GM19438 (cell line): ENCODE data around the gene CD47.

ENCODE experiments used
- ATAC-seq: cut with Tn5 transposase; IDR thresholded peaks from one replicate; pipeline ENCODE4 v1.9.1; 2021; ENCODE audit warnings: low read depth; ENCODE audit not compliant: unreplicated experiment

The CD47 gene

DNA sequence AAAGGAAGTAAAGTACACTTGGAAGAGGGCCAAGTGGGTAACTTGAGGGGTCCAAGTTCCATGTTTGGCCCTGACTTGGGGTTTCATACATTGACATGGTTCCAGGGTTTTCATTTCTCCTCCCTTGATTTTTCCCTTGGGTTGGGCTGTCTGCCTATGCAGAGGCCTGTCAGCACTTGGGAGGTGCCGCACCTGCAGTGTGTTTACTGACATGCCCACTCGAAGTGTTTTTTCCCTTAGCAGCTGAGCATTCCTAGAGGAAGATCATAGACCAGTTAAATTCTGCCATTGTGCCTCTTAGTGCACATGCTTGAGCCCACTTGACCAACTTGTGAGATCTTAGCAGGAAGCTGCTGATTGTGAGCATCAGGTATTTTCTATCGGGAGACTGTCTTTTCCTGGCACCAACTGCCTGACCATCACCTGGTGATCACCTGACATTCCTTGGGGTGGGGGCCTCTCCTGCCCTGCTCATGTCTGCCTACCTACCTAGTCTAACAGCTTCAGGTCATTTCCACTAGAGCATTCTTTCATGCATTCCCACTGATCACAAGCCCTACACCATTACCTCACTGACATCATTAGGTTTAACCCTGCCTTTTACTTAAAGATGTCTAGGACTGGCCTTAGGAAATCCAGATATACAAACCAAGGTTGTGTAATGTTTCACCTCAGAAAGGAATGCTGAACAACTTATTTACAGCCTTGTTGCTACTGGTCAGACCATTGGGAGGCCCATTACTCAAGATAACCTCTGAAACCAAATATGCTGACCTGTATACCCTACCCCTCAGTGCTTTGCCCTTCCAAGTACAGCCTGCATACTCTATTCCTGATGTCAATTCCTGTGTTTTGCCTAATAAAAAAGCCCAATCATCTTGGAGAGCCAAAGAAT lies 68.3 kb downstream of the CD47 start:
- no peak for ATAC-seq

DNA sequence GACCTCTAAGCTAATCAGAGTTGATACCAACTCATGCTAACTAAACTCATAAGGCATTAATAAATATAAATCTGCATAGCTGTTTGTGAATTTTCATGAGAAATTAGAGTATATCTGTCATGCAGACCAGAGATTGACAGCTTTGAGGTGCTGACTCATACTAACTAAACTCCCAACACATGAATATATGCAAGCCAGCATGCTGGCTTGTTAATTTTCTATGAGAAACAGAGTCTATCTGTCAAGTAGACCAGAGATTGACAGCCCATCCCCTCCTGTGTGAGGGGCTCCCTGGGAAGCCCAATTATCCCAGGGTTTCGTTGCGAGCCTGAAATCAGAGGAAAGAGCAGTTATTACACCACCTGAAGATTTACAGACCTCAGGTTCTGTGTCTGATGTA lies 69.3 kb downstream of the CD47 start:
- ATAC-seq, result no peak

DNA sequence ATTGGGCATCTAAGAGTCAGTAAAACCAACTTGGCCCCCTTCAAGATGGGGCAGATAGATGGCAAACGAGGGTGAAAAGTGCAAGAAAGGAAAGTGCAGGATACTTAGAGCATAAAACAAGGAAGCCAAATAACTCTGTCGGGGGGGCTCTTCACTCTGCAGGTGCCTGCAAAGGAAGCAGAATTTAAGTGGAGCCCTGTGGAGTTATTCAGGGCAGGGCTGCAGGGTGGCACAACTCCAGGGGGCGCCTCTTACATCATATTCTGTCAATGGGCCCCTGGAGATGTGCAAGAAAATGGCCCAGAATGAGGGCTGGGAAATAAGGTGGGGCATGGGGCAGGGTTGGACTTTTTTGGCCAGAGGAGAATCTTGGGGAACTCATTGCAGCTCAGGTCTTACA lies 69.7 kb downstream of the CD47 start:
- ATAC-seq, result no peak

DNA sequence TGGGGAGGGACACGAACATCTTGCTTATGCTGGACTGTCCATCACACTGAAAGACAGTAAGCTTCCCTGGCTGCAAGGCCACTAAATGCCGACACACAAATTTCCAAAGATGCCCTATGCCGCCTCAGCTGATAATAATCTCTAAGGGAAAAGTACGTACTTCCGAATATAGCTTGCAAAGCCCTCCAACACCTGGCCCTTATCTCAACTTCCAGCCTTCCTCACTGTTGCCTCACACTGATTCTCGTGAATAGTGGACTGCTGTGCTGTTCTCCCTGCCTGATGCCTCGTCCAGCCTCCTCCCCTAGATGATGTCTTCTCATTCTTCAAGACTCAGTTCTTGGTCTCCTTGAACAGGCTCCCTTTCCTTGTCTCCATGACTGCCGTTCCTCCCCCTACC lies 72.3 kb downstream of the CD47 start:
- no peak for ATAC-seq

DNA sequence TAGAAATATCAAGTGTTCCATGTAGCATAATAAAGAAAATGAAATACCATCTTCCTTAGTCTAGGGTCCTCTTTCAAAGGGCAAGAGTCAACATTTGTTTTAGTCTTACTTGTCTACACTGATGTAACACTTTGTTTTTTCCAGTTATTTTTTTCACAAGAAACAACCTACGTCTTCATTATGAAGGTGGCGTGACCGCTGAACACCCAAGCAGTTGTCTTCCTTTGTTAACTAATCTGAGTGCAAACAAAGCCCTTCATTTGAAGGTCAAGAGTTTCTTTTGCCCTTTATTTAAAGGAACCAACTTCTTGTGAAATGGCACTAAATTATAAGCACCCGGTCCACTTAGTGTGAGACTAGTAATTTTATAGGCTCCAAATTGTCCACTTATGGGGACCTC lies 73.2 kb downstream of the CD47 start:
- ATAC-seq, result no peak

DNA sequence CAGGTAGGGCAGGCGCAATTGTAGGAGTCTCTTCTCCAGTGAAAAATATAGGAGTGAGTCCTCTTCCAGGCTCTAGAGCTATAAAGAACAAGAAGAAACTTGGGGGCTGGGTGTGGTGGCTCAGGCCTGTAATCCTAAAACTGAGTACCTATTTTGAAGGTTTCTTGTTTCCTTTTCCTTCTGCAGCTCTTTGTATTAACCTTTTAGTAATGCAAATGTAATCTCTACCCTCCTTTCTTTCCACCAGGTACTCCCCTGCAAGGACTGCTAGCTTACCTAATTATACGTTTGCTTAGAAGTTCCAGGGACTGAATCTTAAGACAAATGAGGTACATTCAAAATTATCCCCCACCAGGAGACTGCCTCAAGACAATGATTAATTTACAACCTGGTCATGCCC lies 75.9 kb downstream of the CD47 start:
- ATAC-seq, result no peak

DNA sequence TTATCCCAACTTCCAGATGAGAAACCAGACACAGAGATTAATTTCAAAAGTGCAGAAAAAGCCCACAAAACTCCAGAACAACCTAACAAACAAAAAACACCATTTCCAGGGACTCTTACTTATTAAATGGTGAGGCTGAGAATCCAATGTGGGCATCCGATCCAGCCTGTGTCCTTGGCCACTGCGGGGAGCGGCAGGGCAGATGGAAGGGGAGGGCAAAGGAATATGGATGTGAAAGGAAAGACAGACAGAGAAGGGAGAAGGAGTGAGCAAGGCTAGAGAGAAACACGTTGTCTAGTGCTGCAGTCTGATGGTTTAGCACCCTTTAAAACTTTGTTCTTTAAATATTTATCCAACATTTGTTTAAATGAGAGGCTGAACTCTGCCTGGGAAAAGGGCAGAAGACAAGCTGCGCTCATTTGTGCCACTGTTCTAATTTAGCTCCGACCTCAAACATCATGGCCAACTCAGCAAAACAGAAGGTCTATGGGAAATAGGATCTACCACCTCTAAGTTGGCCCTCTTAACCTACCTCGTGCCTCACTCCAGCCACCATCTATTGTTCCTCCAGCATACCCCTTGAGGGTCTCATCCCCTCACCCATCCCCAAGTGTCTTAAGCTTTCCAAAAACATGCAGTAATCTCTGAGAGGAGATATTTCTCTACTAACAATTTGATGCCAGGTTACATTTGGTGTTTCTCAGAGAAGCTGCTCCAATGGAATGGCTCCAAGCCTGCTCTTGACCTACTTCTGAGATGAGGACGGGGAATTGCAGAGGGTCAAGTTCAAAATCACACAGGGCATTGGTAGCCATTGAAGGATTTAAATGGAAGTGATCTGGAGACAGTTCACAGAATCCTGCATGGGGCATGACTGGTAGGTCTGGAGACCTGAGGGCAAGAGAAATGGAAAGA lies 77.4 kb downstream of the CD47 start:
- ATAC-seq, result no peak

DNA sequence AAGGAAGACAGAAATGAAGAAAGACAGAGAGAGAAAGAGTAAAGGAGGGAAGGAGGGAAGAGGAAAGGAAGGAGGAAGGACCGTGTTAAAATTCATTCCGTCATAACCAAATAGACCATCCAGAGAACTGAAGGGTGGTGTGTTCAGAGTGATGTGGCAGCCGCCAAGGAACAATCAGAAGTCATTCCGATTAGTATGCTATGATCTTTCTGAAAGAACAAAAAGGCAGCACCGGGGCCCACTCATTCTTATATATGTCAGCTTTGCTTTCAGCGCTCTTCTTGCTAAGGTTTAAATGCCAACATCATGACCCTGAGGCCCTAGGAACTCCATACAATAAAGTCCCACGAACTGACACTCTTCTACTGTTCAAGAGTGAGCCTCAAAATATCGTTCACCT lies 78.5 kb downstream of the CD47 start:
- ATAC-seq, result no peak

DNA sequence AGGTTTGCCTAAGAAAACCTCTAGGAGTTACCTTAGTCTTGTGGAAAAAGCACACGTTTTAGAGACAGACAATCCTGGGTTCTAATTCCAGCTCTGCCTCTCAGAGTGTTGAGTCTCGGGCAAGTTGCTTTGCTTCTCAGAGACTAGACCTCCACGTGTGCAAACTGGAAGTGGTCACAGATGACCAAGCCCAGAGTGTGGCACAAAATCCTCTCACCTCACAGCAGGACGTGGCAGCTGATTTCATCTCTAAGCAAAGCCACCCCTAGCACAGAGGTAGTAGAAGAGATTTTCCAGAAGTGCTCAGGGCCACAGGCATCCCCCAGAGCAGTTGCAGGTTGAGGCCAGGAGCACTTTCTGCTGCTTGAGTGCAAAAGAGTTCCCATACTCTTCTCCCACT lies 79.2 kb downstream of the CD47 start:
- no peak for ATAC-seq

DNA sequence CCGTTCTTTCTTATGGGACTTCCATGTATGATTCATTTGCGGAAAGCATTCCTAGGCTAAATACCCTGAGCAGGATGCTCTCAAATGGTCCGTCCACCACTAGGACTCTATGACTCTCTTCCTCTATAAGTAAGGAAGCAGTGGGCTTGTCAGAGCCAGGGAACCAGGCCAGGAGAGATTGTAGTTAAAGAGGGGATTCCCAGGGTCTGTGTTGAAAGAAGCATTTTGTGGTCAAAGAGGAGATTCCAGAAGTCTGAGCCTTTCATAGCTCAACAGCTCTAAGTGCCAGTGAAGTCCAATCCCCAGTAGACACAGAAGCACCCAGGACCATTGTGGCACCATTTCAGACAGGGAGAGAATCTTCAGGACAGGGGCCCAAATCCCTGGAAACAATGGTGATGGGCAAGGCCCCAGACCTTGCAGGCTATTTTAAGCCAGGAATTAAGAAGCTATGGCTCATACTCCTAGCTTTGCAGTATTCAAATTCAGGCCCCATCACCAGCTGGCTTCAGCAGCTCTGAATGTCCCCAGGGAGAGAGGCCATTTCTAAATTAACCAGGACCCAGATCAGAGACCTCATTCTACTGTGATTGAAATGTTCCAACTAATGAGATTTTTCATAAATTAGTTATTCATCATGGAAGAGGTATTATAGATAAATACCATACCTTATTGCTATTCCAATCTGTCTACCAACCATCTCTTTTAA lies 81.7 kb downstream of the CD47 start:
- ATAC-seq, result no peak

DNA sequence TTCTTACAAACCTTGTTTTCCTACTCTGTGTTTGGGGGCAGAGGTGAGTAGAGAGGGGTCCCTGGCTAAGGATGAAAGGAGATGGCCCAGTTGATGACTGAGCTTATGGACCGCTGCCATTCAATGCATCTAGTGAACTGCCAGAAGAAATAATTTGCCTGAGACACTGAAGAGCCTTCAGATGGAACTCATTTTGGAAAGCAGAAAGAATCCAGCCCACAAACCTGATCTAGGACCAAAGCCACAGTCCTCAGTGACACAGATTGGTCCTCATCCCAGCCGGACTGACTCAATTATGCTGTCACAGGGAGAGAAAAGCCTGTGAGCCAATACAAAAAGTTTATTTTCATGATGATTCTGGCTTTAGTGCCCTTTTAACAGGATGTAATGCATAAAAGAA lies 82.7 kb downstream of the CD47 start:
- no peak for ATAC-seq

DNA sequence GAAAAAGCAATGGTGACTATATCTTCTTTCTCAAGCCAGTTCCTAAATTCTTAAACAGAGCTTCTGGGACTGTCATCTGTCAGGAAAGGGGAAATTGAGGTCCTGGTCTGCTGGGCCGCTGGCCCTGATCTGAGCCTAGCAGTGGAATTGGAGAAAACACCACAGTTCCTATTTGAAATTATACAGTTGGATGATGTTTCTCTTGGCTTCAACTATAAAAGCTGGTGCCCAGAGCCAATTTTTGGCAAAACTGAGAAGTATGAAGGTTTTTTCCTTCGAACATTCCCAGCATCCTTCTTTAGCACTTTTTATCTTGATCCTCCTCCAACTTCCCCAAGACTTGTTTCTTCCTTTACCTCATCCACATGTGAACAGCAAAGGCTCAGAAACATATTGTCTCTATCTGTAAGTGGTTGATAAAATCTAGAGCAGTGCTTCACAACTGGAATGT lies 83.9 kb downstream of the CD47 start:
- ATAC-seq, result no peak

DNA sequence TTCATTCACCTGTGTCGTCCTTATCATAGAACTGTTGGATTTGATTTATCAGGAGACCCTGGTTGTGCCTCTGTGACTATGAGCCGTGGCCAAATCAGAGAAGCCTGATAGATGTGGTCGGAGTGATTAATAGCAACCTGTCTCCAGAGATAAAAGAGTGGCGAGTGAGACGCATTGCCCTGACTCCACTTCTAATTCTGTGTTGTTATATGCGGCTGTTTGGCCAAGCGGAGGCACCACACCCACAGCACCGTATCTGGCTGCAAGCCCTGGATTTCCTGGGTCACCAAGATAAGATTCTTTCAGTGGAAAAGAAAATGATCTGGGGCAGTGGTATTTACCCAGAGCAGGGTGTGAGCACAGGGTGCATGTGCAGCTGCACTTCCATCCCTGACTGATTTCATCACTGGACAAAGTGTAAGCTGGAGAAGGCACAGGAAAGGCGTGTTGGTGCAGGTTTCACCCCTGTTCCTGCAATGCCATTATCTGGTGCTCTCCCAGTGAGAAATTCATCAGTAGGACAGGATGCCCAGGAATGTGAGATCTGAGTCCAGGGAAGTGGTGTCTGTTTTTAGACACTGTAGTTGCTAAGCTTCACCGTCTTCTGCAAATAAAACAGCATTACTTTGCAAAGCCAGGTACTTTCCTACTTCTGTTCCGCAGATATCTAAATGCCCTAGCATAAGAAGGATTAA lies 84.6 kb downstream of the CD47 start:
- no peak for ATAC-seq

DNA sequence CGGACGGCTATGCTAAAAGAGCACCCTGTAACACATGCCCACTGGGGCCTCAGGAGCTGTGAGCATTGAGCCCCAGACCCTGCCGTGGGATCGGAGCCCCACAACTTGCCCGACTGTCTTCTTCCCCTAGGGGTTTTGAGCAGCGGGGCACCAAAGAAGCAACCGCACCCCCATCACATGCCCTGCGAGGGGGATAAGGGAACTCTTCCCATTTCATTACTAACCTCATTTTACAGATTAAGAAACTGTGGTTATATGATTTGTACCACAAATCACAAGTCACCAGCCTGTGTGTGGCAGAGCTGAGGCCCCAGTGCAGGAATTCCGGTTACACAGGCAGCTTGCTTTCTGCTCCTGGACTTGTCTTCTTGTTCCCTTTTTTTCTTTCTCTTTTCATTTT lies 86.2 kb downstream of the CD47 start:
- ATAC-seq, result no peak

DNA sequence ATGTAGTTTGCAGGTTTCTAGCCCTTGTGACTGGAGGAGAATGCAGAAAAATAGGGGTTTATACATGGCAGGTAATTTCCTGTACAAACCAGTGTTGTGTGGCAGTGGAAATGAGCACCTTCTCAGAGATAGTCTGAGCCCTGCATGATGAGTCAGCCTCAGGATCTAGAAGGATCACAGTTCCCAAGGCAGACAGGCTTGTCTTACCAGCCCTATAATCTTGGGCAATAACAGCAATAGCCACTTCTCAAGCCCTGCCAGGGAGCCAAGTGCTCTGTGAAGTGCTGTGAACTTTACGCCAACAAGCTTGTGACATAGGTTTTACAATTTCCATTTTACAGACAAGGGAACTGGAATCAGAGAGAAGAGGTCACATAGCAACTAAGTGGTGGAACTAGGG lies 89.4 kb downstream of the CD47 start:
- ATAC-seq, result no peak

DNA sequence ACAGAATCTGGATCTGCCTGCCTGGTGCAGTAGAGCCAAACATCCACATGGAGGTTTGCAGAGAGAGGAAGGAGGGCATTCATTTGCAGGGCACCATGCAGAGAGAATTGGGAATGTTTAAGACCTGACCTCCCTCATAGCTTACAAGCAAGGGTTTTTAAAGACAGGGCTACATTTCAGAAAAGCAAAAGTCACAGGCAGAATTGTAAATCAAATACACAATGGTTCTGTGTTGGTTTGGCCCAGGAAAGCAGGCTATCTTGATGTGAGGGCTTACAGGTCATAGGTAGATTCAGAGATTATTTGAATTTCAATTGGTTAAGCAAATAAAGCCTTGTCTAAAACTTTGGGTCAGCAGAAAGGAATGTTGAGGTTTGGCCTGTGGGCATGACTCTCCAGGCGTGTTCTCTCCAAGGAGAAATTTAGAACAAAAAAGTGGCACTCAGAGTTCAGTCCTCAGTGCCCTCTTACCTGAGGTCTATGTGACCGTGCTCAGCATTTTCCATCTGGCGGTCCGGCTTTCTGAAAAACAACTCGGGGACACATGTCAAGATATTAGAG lies 91.5 kb downstream of the CD47 start:
- ATAC-seq, result no peak

DNA sequence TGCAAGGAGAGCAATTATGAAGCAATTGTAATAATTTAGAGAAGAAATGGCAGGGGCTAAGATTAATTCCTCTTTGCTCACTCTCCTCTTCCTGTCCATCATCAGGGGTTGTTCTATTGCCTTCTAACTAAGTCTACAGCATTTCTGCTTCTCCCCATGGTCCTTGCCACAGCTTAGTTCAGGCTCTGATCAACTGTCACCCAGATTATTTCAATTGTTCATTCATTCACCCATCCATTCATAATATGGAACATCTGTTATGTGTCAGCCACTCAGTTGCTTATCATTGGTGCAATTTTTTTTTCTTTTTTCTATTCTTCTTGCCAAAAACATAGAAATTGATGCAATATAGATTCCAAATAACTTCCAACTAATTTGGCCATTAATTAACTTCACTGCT lies 93.2 kb downstream of the CD47 start:
- ATAC-seq, result no peak

DNA sequence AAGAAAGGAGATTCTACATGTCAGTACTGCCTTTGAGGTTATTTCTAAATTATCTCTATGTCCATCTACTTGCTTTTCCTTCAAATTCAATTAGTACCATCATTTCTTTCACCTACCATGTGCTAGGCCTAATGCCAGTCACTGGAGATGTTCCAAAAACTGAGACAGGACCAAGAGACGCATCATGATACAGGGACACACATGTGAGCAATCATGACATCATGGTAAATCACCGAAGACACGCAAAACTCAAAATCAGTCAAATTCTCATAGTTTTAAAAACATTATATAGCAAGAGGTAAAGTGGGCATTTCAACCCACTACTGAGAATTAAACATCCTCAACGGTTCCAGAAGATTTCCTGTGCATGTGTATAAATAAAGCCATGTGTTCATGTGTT lies 95.0 kb downstream of the CD47 start:
- no peak for ATAC-seq

DNA sequence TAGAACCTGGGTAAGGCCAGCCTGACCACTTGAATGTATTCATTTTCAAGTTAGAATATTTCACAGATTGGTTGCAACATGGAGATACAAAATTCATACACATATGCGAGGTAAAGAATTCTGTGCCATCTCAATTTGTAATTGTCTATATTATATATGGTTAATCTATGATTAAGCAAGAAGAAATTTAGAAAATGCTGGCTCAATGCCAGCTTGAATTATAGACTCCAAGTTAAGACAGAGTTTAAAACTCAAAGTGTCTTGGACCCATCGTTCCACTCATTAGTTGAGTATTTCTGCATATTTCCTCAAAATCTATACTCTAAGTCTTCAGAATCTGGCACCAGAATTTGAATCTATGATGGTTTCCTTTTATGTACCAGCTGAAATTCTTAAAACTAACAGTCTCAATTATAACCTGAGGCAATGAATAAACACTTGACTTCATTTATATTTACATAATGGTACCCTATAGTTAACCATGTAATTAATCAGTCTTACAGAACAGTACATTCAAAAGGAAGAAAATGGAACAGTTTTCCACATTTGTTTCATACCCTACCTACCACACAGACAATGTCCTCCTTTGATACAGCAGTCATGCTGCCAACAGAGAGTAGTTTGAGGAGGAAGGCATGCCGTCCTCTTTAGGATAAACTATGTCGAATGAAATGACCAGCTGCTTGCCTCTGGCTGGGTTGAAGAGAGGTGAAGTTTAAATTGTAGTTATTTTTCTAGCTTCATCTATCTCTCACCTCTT lies 95.7 kb downstream of the CD47 start:
- no peak for ATAC-seq
